UCSD-AML1 (cell line): ENCODE data around the gene CHPF2.
A peak's percentile ranks its signal among the peaks of the same experiment; 100 is the strongest.

ENCODE experiments used
- DNase-seq: peaks from one replicate; lab custom pipeline; 2025; ENCODE audit not compliant: unreplicated experiment; lab: John Stamatoyannopoulos, UW

The CHPF2 gene

GRCh38 chr7:151231080-151231479, 1.2 kb upstream of the CHPF2 start:
- DNase-seq, result no peak

- DNase-seq, result peak; percentile 52
Measured at GRCh38 chr7:151232917-151233701, 826 bp downstream of the CHPF2 start.

GRCh38 chr7:151233804-151234203, 1.5 kb downstream of the CHPF2 start:
- DNase-seq, result no peak

DNA sequence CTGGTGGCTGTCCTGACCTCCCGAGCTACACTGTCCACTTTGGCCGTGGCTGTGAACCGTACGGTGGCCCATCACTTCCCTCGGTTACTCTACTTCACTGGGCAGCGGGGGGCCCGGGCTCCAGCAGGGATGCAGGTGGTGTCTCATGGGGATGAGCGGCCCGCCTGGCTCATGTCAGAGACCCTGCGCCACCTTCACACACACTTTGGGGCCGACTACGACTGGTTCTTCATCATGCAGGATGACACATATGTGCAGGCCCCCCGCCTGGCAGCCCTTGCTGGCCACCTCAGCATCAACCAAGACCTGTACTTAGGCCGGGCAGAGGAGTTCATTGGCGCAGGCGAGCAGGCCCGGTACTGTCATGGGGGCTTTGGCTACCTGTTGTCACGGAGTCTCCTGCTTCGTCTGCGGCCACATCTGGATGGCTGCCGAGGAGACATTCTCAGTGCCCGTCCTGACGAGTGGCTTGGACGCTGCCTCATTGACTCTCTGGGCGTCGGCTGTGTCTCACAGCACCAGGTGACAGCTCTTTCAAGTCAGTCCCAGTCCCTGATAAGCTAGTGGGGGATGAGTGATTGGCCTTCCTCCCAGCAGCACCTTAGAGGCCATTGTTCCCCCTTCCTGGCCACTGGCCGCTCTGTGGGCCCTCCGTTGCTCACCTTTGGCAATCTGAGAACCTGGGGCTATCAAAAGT, 3.0 kb downstream of the CHPF2 start:
- no peak for DNase-seq

DNA sequence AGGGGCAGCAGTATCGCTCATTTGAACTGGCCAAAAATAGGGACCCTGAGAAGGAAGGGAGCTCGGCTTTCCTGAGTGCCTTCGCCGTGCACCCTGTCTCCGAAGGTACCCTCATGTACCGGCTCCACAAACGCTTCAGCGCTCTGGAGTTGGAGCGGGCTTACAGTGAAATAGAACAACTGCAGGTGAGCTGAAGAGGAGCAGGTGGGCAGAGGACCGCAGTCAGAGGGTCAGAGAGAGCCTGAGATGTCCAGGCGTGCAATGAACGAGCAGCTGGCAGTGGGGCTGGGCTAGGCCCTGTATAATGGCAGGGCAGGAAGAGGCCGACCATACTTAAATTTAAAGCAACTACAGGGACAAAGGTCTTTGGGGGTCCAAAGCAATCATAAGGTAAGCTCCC, 4.1 kb downstream of the CHPF2 start:
- no peak for DNase-seq

DNA sequence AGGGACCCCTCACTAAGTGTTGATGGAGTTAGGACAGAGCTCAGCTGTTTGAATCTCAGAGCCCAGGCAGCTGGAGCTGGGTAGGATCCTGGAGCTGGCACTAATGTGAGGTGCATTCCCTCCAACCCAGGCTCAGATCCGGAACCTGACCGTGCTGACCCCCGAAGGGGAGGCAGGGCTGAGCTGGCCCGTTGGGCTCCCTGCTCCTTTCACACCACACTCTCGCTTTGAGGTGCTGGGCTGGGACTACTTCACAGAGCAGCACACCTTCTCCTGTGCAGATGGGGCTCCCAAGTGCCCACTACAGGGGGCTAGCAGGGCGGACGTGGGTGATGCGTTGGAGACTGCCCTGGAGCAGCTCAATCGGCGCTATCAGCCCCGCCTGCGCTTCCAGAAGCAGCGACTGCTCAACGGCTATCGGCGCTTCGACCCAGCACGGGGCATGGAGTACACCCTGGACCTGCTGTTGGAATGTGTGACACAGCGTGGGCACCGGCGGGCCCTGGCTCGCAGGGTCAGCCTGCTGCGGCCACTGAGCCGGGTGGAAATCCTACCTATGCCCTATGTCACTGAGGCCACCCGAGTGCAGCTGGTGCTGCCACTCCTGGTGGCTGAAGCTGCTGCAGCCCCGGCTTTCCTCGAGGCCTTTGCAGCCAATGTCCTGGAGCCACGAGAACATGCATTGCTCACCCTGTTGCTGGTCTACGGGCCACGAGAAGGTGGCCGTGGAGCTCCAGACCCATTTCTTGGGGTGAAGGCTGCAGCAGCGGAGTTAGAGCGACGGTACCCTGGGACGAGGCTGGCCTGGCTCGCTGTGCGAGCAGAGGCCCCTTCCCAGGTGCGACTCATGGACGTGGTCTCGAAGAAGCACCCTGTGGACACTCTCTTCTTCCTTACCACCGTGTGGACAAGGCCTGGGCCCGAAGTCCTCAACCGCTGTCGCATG, 5.2 kb downstream of the CHPF2 start:
- DNase-seq, result no peak

DNA sequence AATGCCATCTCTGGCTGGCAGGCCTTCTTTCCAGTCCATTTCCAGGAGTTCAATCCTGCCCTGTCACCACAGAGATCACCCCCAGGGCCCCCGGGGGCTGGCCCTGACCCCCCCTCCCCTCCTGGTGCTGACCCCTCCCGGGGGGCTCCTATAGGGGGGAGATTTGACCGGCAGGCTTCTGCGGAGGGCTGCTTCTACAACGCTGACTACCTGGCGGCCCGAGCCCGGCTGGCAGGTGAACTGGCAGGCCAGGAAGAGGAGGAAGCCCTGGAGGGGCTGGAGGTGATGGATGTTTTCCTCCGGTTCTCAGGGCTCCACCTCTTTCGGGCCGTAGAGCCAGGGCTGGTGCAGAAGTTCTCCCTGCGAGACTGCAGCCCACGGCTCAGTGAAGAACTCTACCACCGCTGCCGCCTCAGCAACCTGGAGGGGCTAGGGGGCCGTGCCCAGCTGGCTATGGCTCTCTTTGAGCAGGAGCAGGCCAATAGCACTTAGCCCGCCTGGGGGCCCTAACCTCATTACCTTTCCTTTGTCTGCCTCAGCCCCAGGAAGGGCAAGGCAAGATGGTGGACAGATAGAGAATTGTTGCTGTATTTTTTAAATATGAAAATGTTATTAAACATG, 6.0 kb downstream of the CHPF2 start:
- DNase-seq, result no peak

GRCh38 chr7:151238924-151239836, 6.9 kb downstream of the CHPF2 start:
- no peak for DNase-seq

- no peak for DNase-seq
Measured at GRCh38 chr7:151239837-151240459, 7.7 kb downstream of the CHPF2 start.

GRCh38 chr7:151240536-151240935, 8.3 kb downstream of the CHPF2 start:
- no peak for DNase-seq

- DNase-seq, result no peak
Measured at GRCh38 chr7:151240942-151241754, 8.9 kb downstream of the CHPF2 start.

GRCh38 chr7:151241755-151242096, 9.4 kb downstream of the CHPF2 start:
- no peak for DNase-seq

- DNase-seq, result no peak
Measured at GRCh38 chr7:151242159-151243044, 10.1 kb downstream of the CHPF2 start.

- DNase-seq, result no peak
Measured at GRCh38 chr7:151243045-151243349, 10.7 kb downstream of the CHPF2 start.

DNA sequence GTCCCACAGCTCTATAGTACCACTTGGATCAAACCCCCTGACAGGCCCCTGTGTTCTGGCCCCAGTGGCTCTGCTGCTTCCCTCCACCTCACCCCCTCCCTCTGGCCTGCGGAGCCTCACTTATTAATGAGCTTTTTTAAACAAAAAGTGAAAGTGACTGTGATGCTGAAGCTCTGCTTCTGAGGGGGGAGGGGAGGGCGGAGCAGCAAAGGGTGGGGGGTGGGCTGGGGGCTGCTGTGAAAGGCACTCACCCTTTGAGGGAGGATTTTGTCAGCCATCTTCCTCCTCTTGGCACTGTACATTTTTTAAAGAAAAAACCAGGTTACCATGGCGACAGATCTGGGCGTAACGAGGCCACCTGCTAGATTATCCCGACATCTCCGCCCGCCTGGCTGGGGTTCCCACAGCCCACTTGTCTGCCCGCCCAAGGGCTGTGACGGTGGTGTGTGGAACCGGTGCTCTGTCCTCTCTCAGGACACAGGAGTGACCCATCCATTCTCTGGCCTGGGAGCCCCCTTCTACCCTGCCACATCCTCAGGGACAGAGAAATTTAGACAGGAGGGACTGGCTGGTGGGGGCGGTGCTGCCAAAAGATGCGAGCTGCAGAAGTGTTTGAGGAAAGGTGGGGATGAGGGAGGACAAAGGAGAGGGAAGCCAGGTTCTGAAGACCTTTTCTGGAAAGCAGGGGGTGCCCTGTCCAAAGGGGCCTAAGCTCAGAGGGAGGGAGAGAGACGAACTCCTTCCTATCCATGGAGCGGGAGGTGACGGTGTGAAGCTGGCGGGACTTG, 11.3 kb downstream of the CHPF2 start:
- DNase-seq, result no peak

GRCh38 chr7:151244196-151244840, 12.0 kb downstream of the CHPF2 start:
- peak; percentile 19 for DNase-seq
